Activated effector memory CD4-positive, alpha-beta T cell treated with anti-CD3 and anti-CD28 coated beads, Interleukin-2, amount 50 U/mL, for 16 hours (primary cell): ENCODE measurements around the gene ABR.

Source experiments
- DNase-seq: peaks from one replicate; pipeline ENCODE4 v3.0.0-alpha.2; 2020

The ABR gene

DNA sequence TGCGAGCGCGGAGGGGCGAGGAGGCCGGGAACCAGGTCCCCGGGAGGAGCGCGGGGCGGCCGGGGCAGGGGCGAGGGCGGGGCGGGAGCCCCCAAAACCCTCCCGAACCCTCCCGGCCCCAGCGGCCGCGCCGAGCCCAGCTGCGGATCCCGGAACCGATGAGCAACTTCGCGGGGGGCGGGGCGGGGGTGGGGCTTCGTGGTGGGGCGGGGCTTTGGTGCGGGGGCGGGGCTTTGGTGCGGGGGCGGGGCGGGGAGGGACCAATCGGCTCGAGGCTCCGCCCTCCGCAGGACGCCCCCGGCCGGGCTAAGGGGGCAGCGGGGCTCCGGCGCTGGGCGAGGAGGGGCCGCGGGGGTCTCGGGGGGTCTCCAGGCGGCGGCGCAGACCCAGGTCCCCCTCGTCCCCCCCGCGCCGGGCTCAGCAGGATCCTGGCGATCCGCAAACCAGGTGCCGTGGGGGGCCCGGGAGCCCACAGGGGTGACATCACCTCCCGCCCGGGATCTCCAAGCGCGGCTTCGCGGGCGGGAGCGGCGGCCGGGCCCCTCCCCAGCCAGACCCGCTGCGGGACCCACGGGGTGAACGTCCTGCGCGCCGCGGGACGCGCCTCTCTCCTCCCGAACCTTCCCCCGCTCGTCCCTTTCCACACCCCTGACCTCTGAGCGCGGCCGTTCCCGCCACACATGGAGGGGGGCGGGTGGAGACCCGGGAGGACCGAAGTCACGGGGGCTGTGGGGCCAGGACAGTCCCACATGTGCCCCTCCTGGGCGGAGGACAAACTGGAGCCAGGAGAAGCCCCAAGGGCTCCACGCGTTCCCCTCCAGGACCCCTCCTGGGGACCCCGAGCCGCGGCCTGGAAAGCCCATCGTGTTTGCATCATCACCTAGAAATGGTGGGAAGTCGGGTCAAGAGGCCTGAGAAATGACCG is at the start of gene ABR:
Gene ABR, minus strand, starts transcription at position 164 of the 925 bp plus-strand sequence. CDS start 254 bp downstream, outside the sequence.
- peak; percentile 86 for DNase-seq

DNA sequence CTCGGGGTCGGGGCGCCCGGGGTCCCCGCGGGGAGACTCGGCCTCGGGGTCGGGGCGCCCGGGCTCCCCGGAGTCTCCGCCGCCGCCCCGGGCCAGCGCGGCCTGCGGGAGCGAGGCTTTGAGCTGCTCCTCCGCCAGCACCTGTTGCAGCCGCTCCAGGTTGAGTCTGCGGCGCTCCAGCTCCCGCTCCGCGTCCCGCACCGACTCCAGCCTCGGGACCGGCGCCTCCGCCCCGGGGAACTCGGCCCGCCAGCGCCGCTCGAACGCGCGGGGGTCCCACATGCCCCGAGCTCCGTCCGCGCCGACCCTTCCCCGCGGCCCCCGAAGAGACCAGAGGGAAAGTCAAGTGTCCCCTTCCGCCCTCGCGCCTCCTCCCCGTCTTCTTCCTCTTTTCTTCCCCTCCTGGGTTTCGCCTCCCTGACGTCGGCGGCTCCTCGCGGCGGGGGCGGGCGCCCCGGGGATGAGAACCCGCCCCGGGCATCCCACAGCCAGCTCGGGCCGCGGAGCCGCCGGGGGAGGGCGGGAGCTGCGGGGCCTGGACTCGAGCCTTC is 49.6 kb upstream of the ABR start:
- peak; percentile 76 for DNase-seq

DNA sequence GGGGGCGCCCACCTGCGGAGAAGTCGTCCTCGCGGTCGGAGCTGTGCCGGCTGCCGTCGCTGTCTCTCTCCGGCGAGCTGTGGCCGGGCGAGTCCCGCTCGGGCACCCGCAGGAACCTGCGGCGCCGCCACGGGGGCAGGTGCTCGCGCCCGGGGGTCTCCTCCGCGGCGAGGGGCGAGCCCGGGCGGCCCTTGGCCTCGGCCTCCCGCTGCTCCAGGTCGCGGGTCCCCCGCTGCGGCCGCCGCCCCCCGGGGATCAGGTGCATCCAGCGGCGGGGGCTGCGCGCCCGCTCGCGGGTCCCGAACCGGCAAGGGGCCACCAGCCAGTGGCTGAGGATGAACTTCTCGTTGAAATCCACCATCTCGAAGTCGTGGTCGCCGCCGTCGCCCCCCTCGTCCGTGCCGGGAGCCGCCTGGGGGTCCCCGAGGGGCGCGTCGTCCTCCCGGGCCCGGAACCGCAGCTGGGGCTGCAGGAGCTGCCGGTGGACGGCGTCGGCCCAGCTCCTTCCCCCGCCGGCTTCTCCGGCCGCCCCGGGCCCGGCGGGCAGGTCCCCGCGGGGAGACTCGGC is 49.1 kb upstream of the ABR start:
- DNase-seq: peak; percentile 63

DNA sequence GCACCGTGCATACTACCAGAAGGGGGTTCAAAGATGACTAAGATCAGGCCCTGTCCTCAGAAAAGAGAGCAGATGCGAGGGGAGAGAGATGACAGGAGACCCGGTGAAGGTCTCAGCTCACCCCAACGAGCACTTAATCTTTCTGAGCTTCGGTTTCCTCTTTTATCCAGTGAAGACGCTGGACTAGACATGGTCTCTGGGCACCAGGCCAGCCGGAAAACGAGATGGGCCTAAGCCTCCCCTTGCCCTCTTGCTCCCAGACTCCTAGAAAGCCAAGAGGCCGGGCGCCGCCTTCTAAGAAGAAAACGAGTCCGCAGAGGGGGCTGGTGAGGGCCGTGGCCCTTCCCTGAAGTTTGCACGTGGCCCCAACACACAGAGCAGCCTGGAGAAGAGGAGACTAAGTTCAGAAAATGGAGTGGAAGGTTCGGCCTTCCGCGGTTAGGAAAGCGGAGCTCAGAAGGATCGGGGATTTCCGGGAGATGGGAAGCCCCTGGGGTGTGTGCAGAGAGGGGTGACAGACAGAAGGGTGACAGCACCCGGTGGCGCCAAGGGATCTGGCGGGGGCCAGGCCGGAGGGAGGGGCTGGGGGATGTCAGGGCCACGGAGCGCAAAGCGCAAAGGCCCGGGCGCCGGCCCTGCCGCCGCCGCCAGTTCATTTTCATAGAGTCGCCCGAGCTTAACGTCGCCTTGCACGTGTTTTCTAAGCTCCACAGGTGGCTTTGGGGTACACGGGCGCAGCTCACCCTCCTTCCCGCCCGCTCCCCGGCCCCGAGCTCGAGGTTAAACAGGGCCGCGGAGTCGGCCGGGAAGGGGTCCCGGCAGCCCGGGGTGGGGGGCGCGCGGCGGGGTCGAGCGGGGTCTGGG is 48.4 kb upstream of the ABR start:
- DNase-seq: peak; percentile 67

DNA sequence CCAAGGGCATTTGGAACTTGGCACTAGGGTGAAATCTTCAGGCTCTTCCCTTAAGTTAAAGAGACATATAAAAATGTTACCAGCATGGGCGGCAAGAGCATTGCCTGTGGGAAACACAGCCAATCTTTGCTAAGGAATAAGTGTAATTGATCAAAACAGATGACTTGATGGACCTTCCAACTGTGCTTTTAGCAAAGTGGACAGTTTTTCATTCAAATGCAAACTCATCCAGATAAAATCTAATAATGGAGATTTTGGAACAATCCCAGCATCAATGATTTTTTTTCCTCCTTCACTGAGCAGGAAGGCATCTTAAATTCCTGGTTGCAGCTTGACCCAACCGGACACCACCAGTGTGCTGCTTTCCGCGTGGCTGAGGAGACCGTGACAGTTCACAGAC is 47.6 kb upstream of the ABR start:
- DNase-seq: no peak

DNA sequence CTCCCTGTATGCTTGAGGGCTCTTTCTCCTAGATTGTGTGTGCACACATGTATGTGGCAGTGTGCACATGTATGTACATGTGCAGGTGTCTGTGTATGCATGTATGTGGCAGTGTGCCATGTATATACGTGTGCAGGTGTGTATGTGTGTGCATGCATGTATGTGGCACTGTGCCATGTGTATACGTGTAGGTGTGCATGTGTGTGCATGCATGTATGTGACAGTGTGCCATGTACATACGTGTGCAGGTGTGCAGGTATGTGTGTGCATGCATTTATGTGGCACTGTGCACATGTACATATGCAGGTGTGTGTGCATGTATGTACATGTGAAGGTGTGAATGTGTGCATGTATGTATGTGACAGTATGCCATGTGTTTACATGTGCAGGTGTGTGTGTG is 46.5 kb upstream of the ABR start:
- DNase-seq: peak; percentile 12

DNA sequence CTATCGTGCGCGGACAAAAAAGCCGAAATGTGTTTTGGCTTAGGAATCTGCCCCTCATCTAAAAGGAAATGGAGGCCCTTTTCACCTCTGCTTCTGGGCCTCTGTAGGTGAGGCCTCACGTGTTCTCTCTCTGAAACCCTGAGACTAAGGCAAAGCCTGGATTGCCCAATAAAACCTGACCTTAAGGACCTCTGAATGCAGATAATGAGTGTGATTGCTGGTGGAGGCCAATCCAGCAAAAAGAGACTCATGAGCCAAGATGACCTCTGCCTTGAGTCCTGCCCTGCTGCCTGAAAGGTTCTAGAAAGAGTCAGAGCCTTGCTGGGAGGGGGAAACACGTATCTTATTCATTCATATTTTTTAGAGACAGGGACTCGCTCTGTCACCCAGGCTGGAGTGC is 44.5 kb upstream of the ABR start:
- DNase-seq: peak; percentile 12

DNA sequence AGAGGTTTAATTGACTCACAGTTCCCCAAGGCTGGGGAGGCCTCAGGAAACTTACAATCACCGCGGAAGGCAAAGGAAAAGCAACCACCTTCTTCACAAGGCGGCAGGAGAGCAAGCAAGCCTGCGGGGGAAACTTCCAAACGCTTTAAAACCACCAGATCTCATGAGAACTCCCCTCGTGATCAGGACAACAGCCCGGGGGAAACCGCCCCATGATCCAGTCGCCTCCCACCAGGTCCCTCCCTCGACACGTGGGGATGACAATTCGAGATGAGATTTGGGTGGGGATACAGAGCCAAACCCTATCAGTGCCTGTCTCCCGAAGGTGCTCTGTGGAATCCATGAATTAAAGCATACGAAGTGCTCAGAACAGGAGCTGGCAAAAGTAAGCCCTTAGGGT is 43.9 kb upstream of the ABR start:
- DNase-seq: peak; percentile 31

DNA sequence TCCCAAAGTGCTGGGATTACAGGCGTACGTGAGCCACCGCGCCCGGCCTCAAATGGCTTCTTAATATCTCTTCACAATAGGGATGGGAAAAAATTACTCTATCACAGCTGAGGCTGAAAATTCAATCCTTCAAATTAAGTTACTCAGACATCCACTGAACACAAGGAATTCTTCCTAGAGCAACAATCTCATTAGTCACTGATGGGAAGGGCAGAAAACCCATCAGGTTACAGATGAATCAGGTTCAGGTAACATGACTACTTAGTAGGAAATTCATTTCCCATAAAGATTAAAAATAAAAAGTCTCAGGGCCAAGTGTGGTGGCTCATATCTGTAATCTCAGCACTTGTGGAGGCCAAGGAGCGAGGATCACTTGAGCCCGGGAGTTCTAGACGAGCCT is 42.5 kb upstream of the ABR start:
- DNase-seq: no peak

DNA sequence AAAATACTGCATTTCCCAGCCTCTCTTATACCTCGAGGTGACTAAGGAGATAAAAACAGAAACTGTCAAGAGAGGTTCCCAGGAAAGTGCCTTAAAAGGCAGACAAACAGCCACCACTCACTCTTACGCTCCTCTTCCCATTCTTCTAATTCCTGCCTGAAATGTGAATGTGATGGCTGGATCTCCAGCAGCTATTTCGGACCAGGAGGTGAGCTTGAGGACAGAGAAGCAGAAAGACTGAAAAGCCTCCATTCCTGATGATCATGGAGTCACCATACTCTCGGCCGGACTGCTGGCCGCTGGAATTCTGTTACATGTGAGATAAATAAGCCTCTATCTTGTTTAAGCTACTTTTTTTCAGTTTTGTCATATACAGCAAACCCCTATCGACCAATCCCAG is 41.4 kb upstream of the ABR start:
- no peak for DNase-seq

DNA sequence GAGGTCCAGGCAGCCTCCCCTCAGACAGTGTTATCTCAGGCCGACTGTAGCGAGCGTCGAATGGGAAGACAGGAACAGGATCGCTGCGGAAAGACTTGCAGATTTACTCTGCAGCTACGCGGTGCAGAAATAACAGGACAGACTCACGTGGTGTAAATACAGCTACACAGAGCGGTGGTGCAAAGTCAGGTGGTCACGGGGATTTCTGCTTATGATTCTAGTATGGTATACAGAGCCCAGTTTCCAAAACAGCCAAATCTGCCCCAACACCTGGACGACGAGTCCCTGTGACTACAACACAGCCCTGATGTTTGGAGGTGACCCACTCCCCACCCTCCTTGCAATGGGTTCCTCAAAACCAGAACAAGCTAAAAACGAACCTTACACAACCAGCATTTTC is 40.6 kb upstream of the ABR start:
- no peak for DNase-seq

DNA sequence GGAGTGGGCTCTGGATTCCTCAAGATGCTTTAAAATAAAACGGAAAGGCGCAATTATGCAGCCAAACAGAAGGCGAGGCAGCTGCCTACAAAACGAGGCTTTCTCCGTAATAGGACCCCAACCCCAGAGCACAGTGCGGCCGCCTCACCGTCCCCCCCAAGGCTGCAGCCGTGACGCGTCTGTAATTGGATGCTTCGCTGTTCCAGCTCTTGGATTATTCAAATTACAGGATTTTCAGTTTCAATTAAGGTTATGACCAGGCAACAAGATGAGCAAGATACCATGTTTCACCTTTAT is 37.3 kb upstream of the ABR start:
- no peak for DNase-seq

DNA sequence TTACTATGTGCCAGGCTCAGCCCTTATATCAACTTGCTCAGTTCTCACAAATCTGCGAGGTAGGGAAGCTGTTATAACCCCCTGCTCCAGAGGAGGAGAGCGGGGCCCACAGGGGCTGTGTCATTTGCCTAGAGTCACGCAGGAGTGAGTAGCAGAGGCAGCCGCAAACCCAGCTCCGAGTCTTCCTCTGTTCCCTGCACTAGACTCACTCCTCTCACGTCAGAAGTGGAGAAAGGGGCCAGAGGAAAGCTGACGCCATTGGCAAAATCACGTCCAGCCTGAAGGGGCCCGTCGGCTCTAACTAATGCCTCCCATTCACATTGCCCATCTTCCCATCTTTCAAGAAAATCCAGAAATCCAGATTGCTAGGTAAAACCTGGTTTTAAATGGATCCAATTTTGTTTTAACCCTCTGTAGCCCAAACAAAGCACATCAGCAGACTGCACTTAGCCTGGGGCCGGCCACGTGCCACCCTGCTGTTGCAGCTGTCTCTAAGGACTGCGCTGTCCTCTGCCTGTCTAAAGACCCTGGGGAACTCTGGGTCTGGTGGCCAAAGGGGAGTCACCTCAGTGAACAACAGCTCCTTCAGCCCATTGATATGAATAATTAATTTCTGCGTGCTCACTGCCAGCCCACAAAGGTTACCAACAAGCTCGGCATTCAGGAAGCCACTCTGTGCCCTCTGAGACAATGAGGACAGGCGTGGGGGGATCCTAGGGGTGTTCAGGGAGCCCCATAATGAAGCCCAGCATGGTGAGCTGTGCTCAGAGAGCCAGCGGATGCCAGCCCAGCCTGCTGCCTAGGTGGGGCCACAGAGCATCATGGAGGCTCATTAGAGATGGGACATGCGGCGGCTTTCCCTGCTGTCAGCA is 36.7 kb upstream of the ABR start:
- no peak for DNase-seq

DNA sequence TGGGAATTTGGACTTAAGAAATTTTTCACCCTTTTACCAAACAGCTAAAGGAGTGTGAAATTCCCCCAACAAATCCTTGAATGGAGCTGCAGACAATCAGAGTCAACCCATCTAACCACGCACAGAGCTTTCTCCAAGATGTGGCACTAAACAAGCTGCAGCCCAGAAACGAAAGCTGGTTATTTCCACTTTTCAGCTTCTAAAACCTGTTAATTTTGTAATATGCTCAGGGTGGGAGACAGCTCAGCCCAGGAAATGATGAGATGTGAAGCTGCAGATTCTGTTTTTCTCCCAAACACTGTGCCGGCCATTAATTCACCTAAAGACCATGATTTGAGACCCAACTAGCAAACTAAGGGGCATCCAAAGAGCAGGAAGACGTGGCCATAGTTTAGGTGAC is 33.2 kb upstream of the ABR start:
- DNase-seq: no peak

DNA sequence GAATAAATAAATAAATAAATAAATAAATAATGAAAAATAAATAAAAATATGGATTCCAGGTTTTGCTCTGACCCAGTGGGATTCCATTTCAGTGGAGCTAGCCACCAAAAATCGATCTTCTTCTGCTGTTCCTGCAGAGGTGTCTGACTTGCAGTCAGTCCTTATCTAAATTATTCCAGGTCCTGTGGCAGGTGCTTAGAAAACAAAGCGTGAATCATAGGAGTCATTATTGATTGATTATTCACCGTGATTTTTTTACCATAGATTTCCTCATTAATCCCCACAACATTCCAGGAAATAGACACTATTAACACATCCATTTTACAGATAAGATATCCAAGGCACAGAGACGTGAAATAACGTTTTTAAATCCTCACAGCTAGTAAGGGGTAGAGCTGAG is 31.5 kb upstream of the ABR start:
- DNase-seq: no peak

DNA sequence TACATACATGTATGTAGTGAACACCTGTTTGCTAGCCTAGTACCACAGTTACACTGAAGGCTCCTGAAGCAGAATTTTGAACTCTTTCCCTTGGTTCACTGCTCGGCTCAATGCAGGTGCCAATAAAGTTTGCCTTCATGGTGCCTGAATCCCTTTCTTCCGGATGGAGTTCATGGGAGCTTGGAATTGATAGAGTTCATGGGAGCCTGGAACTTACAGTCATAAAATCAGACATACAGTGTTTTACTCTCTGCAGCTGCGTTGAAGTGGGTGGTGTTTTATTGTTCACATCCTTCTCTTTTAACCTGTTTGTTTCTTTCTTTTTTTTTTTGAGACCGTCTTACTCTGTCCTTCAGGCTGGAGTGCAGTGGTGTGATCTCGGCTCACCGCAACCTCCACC is 29.2 kb upstream of the ABR start:
- no peak for DNase-seq

DNA sequence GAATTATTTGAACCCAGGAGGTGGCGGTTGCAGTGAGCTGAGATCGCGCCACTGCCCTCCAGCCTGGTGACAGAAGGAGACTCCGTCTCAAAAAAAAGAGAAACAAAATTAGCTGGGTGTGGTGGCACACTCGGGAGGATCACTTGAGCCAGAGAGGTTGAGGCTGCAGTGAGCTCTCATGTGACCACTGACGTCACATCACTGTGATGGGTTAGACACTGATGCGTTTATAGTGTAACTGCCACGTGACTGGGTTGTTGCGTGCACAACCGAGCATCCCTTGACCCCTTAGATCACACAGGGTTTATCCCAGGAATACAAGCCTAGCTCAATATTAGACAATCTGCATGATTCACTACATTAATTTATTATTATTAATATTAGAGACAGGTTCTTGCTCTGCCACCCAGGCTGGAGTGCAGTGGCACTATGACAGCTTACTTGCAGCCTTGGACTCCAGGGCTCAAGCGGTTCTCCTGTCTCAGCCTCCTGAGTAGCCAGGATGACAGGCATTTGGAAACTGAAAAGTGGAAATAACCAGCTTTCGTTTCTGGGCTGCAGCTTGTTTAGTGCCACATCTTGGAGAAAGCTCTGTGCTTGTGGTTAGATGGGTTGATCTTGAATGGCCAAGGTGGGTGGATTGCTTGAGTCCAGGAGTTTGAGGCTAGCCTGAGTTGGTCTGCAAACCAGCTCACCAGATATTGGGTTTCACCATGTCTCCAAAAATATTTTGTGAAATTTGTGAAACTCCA is 26.4 kb upstream of the ABR start:
- DNase-seq: no peak

DNA sequence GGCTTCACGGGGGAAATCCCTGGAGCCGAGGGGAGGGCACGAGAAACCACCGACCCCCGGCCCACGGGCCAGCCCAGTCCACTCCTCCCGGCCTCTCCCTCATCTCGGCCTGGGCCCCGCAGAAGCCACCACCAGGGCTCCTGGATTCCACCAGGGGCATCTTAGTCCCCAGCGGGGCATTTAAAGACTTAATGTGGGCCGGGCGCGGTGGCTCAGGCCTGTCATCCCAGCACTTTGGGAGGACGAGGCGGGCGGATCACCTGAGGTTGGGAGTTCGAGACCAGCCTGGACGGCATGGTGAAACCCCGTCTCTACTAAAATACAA is 24.1 kb upstream of the ABR start:
- DNase-seq: no peak

DNA sequence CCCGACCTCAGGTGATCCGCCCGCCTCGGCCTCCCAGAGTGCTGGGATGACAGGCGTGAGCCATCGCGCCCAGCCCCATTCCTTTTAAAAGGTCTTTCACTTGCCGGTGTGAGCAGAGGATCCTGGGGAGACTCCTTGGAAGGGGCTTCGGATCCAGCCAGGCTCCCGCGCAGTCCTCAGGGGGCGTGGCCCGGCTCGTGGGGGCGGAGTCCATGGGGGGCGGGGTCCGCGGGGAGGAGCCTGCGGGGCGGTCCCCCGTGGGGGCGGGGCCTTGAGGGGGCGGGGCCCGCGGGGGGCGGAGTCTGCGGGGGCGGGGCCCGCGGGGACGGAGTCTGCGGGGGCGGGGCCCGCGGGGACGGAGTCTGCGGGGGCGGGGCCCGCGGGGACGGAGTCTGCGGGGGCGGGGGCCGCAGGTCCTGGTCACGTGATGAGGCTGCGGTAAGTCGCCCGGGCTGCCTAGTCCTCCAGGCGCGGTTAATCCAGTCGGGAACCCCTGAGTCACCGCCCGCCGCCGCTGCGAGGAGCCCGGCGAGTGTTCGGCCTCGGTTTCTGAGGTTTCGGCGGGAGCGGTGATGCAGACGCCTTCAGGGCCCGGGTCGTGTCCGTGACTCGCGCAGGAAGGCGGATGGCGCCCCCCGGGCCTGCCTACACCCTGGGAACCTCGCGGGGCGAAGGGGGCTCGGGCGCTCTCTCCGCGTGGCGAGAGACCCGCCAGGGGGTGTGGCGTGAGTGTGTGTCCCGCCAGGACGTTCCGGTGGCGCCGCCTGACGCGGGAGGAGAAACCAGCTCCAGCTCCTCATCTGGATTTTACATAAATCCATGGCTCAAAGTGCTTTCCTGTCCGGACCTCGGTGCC is 23.6 kb upstream of the ABR start:
- peak; percentile 85 for DNase-seq

DNA sequence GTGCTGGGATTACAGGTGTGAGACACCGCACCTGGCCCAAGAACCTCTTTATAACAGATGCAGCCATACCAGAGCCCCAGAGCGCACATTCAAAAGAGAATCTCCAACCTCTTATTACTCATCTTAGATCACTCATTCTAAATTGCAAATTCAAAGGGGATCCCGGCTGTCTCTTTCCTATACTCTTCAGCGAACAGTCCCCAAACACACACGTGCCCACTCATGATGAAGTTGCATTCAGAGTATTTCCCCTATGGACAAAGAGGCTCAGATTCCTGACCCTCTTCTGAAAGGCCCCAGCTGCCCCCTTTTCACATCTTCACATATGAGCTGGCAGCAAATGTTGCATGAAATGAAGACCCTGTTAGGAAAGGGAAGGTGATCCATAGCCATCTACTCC is 22.5 kb upstream of the ABR start:
- no peak for DNase-seq

DNA sequence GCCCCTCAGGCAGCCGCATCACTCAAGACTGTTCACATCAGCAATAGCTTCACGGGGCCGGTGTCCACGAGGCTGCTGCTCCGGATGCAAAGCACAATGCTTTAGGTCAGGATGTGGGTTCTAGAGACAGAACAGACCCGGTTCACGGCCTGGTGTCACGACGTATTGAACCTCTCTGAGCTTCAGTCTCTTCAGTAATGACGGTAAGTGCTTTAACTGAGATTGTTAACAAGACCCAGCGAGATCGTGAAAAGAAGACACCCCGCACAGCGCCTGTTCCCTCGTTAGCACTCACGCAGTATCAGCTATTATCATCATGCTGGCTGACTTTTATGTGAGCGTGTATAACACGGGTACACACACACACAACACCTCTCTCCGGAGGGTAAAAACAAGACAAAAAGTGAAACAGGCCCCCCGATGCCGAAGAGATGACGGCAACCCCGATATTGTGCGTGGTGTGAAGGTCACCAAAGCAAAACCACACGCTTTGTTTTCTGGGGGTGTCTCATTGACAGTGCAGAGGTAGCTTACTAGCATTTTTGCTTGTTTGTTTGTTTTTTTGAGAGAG is 21.4 kb upstream of the ABR start:
- DNase-seq: peak; percentile 74
